ENCODE data around the gene REEP2. TPM values are rescaled to one million over a fixed set of nuclear protein-coding genes. Genes with fewer than 3 reads are reported as not detected.
A peak's percentile ranks its signal among the peaks of the same experiment; 100 is the strongest.

Gene REEP2
- total RNA-seq, 4 donors from 2014 or later = 0.95 to 7.6 (median 1.8) TPM

DNA sequence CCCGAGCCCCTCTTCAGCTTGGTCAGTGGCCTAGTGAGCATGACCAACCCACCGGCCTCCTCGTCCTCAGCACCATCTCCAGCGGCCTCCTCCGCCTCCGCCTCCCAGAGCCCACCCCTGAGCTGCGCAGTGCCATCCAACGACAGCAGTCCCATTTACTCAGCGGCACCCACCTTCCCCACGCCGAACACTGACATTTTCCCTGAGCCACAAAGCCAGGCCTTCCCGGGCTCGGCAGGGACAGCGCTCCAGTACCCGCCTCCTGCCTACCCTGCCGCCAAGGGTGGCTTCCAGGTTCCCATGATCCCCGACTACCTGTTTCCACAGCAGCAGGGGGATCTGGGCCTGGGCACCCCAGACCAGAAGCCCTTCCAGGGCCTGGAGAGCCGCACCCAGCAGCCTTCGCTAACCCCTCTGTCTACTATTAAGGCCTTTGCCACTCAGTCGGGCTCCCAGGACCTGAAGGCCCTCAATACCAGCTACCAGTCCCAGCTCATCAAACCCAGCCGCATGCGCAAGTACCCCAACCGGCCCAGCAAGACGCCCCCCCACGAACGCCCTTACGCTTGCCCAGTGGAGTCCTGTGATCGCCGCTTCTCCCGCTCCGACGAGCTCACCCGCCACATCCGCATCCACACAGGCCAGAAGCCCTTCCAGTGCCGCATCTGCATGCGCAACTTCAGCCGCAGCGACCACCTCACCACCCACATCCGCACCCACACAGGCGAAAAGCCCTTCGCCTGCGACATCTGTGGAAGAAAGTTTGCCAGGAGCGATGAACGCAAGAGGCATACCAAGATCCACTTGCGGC is 28.2 kb downstream of the REEP2 start:
- WGBS, 2 donors = 76 to 85% methylated on average over 45 of the region's 45 CpGs

DNA sequence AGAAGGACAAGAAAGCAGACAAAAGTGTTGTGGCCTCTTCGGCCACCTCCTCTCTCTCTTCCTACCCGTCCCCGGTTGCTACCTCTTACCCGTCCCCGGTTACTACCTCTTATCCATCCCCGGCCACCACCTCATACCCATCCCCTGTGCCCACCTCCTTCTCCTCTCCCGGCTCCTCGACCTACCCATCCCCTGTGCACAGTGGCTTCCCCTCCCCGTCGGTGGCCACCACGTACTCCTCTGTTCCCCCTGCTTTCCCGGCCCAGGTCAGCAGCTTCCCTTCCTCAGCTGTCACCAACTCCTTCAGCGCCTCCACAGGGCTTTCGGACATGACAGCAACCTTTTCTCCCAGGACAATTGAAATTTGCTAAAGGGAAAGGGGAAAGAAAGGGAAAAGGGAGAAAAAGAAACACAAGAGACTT is 28.9 kb downstream of the REEP2 start:
- intact Hi-C loops (cut with DNase I; ENCODE audit: low total_unique reads) = loop anchor here (10.0 kb wide), 1 partner anchor 77 kb away; the partner anchor contains the start of gene ETF1
- 78 to 80% methylated on average over 14 of the region's 14 CpGs for WGBS, 2 donors
- TF ChIP-seq POLR2A (IDR thresholded peaks at IDR 0.05) = no peak
- TF ChIP-seq, protein P1, sequence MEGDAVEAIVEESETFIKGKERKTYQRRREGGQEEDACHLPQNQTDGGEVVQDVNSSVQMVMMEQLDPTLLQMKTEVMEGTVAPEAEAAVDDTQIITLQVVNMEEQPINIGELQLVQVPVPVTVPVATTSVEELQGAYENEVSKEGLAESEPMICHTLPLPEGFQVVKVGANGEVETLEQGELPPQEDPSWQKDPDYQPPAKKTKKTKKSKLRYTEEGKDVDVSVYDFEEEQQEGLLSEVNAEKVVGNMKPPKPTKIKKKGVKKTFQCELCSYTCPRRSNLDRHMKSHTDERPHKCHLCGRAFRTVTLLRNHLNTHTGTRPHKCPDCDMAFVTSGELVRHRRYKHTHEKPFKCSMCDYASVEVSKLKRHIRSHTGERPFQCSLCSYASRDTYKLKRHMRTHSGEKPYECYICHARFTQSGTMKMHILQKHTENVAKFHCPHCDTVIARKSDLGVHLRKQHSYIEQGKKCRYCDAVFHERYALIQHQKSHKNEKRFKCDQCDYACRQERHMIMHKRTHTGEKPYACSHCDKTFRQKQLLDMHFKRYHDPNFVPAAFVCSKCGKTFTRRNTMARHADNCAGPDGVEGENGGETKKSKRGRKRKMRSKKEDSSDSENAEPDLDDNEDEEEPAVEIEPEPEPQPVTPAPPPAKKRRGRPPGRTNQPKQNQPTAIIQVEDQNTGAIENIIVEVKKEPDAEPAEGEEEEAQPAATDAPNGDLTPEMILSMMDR (IDR thresholded peaks at IDR 0.05) = no peak
- no peak for DNase-seq (ENCODE audit: low spot score in 2 of 2)
- H3K4me3 ChIP-seq (ENCODE audit: low read depth, poor library complexity, severe bottlenecking) = no peak overlapping the region

More for the DNA sequence above, 28.2 kb downstream of the REEP2 start:
- TF ChIP-seq, protein P1 (IDR thresholded peaks at IDR 0.05) = no peak
- TF ChIP-seq POLR2A (IDR thresholded peaks at IDR 0.05) = no peak
- H3K4me3 ChIP-seq (ENCODE audit: low read depth, poor library complexity, severe bottlenecking) = peak overlapping the region; percentile 61
- no peak for DNase-seq (ENCODE audit: low spot score in 2 of 2)
- intact Hi-C loops (cut with DNase I; ENCODE audit: low total_unique reads) = loop anchor here (10.0 kb wide), 1 partner anchor 78 kb away; the partner anchor contains the start of gene ETF1

DNA sequence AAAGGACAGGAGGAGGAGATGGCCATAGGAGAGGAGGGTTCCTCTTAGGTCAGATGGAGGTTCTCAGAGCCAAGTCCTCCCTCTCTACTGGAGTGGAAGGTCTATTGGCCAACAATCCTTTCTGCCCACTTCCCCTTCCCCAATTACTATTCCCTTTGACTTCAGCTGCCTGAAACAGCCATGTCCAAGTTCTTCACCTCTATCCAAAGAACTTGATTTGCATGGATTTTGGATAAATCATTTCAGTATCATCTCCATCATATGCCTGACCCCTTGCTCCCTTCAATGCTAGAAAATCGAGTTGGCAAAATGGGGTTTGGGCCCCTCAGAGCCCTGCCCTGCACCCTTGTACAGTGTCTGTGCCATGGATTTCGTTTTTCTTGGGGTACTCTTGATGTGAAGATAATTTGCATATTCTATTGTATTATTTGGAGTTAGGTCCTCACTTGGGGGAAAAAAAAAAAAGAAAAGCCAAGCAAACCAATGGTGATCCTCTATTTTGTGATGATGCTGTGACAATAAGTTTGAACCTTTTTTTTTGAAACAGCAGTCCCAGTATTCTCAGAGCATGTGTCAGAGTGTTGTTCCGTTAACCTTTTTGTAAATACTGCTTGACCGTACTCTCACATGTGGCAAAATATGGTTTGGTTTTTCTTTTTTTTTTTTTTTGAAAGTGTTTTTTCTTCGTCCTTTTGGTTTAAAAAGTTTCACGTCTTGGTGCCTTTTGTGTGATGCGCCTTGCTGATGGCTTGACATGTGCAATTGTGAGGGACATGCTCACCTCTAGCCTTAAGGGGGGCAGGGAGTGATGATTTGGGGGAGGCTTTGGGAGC is 29.5 kb downstream of the REEP2 start:
- 84 to 86% methylated on average over 7 of the region's 7 CpGs for WGBS, 2 donors
- intact Hi-C loops (cut with DNase I; ENCODE audit: low total_unique reads) = loop anchor here (10.0 kb wide), 1 partner anchor 76 kb away; the partner anchor contains the start of gene ETF1
- no peak overlapping the region for H3K4me3 ChIP-seq (ENCODE audit: low read depth, poor library complexity, severe bottlenecking)
- TF ChIP-seq, protein P1 (IDR thresholded peaks at IDR 0.05) = no peak
- TF ChIP-seq POLR2A (IDR thresholded peaks at IDR 0.05) = no peak
- no peak for DNase-seq (ENCODE audit: low spot score in 2 of 2)

GRCh38 chr5:138468966-138469539 is 30.2 kb downstream of the REEP2 start:
- TF ChIP-seq, protein P1 (IDR thresholded peaks at IDR 0.05) = no peak
- TF ChIP-seq POLR2A (IDR thresholded peaks at IDR 0.05) = no peak
- intact Hi-C loops (cut with DNase I; ENCODE audit: low total_unique reads) = loop anchor here (10.0 kb wide), 1 partner anchor 76 kb away; the partner anchor contains the start of gene ETF1
- H3K4me3 ChIP-seq (ENCODE audit: low read depth, poor library complexity, severe bottlenecking) = no peak overlapping the region
- DNase-seq (ENCODE audit: low spot score in 2 of 2) = no peak
- whole genome bisulfite sequencing, 2 donors = 82 to 83% methylated on average over 8 of the region's 8 CpGs

- WGBS, 2 donors = 48 to 50% methylated on average over 8 of the region's 8 CpGs
- DNase-seq (ENCODE audit: low spot score in 2 of 2) = no peak
- intact Hi-C loops (cut with DNase I; ENCODE audit: low total_unique reads) = loop anchor here (10.0 kb wide), 1 partner anchor 75 kb away; the partner anchor contains the start of gene ETF1
- no peak overlapping the region for H3K4me3 ChIP-seq (ENCODE audit: low read depth, poor library complexity, severe bottlenecking)
- TF ChIP-seq POLR2A (IDR thresholded peaks at IDR 0.05) = no peak
- TF ChIP-seq, protein P1 (IDR thresholded peaks at IDR 0.05) = no peak
Observed at GRCh38 chr5:138469540-138470321, 30.9 kb downstream of the REEP2 start.

All from lower leg skin (tissue), 4 donors.